HG02623 (cell line): ENCODE measurements around the gene EFHC2.

ENCODE experiments used
- ATAC-seq: cut with Tn5 transposase; IDR thresholded peaks from one replicate; pipeline ENCODE4 v1.9.1; 2021; ENCODE audit warnings: moderate library complexity; ENCODE audit not compliant: unreplicated experiment

The EFHC2 gene

GRCh38 chrX:44156726-44157125 lies 186.7 kb downstream of the EFHC2 start:
- no peak for ATAC-seq

GRCh38 chrX:44155126-44155525 lies 188.3 kb downstream of the EFHC2 start:
- no peak for ATAC-seq

GRCh38 chrX:44152852-44153251 lies 190.6 kb downstream of the EFHC2 start:
- ATAC-seq, result no peak

DNA sequence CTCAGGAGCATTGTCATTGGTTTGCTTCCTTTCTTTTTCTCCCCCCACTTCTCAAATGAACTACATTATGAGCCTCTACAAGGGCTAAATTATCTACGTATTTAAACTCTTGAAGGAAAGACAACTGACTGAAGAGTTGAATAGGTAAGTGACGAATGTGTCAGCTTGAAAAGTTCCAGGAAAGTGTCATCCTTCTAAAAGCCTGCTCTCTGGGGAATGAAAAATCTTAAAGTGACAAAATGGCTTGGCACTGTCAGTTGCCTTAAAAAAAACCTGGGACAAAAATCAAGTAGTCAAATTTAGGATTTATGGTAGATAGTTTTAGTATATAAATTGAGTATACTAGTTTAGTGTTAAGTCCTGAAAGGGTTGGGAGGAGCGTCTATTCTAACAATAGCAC lies 196.3 kb downstream of the EFHC2 start:
- no peak for ATAC-seq

DNA sequence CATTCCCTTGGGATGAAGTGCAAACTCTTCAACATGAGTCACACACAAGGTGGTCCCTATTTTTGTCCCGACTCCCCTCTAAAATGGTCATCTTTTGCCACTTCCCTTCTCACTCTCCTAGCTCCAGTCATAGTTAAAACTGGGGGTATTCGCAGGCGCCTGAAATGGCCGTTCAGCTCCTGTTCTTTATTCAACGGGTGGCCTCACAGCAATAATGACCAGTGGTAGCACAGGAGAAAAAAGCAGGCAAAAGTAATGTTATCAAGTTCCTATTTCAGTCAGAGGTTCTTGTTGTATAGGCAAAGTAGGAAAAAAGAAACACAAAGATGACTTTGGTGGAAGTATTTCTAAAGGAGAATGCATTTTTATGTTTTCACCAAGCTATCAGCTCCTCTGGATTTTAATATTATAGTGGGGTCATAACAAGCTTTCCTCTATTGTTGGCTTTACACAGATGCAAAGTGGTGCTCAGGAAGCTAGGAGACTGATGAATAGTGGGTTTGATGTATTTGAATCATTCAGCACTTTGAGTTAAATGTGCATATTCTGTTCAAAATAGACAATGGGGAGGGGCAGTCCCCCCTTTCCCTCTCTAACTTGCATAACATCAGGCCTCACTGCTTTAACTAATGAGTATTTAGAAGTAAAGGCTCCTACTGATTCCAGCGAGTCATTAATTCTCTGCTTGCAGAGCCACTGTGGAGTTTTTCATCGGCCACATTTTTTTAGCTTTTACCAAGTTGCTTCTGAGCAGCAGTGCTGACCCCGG lies 199.1 kb downstream of the EFHC2 start:
- no peak for ATAC-seq

- no peak for ATAC-seq
Measured at GRCh38 chrX:44143061-44143602, 200.3 kb downstream of the EFHC2 start.

DNA sequence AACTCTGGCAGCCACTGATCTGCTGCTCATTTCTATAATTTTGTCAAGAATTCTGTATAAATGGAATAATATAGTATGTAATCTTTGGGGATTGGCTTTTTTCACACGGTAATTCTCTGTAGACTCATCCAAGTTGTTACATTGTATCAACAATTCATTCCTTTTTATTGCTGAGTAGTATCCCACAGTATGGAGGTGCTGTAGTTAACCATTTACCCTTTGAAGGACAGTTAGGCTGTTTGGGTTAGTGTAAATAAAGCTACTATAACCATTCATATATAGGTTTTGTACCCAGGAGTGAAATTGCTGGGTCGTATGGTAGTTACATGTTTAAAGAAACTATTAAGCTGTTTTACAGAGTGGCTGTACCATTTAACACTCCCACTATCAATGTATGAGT lies 213.3 kb downstream of the EFHC2 start:
- ATAC-seq, result no peak

DNA sequence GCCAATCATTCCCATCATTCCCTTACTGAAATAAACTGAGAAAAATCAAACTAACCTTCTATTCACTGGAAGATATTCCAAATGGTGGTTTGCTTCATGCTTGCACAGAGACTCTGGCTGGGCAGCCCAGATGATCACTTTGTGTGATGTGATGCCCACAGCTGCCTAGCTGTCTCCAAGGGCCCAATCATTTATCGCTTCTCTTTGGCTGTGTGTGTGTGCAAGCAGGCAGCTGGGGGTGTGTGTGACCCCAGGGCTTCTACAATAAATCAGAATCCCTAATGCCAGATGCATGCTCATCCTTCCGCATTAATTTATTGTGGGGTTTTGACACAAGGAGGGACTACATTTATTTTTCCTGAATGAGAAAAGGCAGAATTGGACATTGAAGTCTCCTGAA lies 230.1 kb downstream of the EFHC2 start:
- no peak for ATAC-seq

GRCh38 chrX:44106864-44107263 lies 236.6 kb downstream of the EFHC2 start:
- ATAC-seq, result no peak

DNA sequence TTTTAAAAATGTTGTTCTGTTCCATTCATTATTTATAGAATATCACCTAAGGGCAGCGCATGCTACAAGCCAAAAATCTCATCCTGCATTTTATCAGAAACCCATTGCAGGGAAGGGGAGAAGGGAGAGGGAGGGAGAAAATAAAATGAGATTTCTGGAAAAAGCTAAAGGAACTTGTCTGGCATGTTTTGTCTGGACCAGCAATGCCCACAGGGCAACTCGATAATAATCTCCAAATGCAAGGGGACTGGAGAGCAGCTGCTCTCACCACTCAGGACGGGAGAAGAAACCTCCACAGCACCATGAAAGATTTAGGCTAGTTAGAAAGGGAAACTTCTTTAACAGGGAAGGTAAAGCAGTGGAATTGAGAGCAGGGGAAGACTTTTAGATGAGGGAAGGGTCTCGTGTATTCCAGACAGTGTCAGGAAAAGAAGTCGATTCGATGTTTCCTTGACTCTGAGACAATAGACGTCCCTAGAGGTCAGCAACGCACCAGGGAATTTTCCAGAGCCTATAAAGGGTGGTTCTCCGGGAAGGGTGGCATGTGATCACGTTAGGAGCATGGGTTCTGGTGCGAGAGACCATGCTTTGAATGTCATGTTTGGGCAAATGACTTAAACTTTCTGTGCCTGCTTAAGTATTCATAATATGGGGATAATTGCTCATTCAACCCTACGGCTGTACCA lies 238.1 kb downstream of the EFHC2 start:
- ATAC-seq, result no peak

- no peak for ATAC-seq
Measured at GRCh38 chrX:44104699-44105098, 238.8 kb downstream of the EFHC2 start.

- no peak for ATAC-seq
Measured at GRCh38 chrX:44101281-44101680, 242.2 kb downstream of the EFHC2 start.

DNA sequence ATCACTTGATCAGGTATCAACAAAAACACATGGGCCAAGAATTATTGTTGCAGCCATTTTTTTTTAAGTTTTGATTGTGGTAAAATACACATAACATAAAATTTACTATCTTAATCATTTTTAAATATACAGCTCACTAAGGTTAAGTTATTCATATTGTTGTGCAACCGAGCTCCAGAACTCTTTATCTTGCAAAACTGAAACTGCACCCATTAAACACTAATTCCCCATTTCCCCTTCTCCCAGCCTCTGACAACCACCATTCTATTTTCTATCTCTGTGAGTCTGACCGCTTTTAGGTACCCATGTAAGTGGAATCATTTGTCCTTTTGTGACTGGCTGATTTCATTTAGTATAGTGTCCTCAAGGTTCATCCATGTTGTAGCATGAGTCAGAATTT lies 244.1 kb downstream of the EFHC2 start:
- no peak for ATAC-seq
